Vagina (tissue), 2 donors: ENCODE data around the gene TIPIN.

ENCODE experiments used
- POLR2A ChIP-seq, 2 donors: fragments of 450-650 bp; IDR thresholded peaks; one replicate each; pipeline ENCODE4 v1.6.1; 2017; ENCODE audit warnings: antibody characterized with exemption in 2 of 2, mild to moderate bottlenecking in 2 of 2, moderate library complexity in 2 of 2
- POLR2AphosphoS5 ChIP-seq, 2 donors: sonication (generic); formaldehyde crosslinking; IDR thresholded peaks; one replicate each; pipeline ENCODE4 v1.9.0; 2017; ENCODE audit warnings: antibody characterized with exemption in 2 of 2, mild to moderate bottlenecking in 2 of 2, low read depth in 1 of 2; ENCODE audit not compliant: insufficient read depth in 1 of 2
- TF ChIP-seq, protein P1 (sequence below), 3 experiments: fragments of 450-650 bp in 2 of 3; fragments of 200-600 bp in 1 of 3; sonication (generic) in 1 of 3; IDR thresholded peaks; one replicate each; pipeline ENCODE4 v1.5.1; 2017 to 2019; ENCODE audit warnings: antibody characterized with exemption in 3 of 3, mild to moderate bottlenecking in 2 of 3, moderate library complexity in 2 of 3

DNA sequence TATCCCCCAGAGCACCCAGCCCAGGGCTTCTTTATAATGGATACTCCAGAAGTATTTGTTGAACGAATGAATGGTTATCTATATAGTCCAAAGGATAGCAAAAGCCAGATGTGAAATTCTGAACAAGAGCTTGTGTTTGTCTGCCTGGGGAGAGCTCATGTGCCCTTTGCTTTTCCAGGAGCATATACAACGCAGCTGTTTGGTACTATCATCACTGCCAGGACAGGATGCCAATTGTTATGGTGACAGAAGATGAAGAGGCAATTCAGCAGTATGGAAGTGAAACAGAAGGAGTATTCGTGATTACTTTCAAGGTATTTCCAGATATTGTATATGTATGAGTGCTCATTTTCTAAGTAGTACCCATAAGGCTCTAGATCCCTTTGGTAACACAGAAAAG lies 48.0 kb downstream of the TIPIN start:
- no peak for TF ChIP-seq POLR2A (IDR thresholded peaks at IDR 0.05)
- TF ChIP-seq, protein P1, sequence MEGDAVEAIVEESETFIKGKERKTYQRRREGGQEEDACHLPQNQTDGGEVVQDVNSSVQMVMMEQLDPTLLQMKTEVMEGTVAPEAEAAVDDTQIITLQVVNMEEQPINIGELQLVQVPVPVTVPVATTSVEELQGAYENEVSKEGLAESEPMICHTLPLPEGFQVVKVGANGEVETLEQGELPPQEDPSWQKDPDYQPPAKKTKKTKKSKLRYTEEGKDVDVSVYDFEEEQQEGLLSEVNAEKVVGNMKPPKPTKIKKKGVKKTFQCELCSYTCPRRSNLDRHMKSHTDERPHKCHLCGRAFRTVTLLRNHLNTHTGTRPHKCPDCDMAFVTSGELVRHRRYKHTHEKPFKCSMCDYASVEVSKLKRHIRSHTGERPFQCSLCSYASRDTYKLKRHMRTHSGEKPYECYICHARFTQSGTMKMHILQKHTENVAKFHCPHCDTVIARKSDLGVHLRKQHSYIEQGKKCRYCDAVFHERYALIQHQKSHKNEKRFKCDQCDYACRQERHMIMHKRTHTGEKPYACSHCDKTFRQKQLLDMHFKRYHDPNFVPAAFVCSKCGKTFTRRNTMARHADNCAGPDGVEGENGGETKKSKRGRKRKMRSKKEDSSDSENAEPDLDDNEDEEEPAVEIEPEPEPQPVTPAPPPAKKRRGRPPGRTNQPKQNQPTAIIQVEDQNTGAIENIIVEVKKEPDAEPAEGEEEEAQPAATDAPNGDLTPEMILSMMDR (IDR thresholded peaks at IDR 0.05): no peak
- no peak for TF ChIP-seq POLR2AphosphoS5 (IDR thresholded peaks at IDR 0.05; ENCODE audit: insufficient read depth in 1 of 2, low read depth in 1 of 2)
